ENCODE data around the gene MED27.

Gene MED27

DNA sequence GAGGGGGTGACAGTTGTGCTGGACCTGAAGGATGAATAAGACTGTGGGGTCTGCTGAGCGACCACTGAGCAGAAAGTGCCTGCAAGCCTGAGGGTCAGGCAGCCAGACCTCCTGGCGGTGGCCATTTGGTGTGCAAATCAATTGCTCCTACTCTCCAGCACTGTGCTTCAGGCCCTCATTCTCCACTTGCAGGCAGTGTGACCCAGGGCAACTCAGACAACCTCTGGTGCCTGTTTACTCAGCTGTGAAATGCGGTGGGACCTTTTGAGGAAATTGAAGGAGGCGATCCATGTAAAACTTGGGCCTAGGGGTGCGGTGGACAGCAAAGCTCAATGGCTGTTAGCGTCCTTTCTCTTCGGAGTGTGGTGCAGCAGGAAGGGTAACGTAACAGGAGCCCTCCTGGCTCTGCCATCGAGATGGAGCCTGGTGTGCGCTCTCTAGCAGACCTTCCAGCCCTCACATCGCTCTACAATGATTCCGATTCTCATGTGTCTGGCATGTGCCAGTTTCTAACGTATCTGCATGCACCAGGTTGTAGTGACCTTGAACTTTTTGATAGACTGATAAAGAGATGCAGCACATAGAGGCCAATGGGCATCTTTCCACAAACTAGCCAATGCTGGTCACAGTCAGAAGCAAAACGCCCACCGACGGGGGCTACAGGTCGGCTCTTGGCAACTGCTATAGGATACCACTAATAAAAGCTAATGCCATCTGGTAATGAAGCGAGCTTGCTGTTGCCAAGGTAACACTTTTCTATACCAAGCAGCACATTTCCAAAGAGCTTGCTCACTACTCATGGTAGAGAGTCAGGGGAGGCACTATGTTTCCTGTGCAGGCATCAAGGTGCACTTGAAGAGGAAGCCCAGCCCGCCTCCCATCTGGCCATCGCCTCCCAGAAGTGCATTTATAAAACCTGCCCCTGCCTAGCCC, 180.1 kb downstream of the MED27 start:
- TF ChIP-seq, protein P1, sequence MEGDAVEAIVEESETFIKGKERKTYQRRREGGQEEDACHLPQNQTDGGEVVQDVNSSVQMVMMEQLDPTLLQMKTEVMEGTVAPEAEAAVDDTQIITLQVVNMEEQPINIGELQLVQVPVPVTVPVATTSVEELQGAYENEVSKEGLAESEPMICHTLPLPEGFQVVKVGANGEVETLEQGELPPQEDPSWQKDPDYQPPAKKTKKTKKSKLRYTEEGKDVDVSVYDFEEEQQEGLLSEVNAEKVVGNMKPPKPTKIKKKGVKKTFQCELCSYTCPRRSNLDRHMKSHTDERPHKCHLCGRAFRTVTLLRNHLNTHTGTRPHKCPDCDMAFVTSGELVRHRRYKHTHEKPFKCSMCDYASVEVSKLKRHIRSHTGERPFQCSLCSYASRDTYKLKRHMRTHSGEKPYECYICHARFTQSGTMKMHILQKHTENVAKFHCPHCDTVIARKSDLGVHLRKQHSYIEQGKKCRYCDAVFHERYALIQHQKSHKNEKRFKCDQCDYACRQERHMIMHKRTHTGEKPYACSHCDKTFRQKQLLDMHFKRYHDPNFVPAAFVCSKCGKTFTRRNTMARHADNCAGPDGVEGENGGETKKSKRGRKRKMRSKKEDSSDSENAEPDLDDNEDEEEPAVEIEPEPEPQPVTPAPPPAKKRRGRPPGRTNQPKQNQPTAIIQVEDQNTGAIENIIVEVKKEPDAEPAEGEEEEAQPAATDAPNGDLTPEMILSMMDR (IDR thresholded peaks at IDR 0.05; ENCODE audit: low read depth, low read length), result no peak
- in situ Hi-C loops (cut with HindIII; ENCODE audit: low sequenced_read_pairs), result no loop called here
- DNase-seq (ENCODE audit: low read depth, low spot score), result no peak
- H3K4me3 ChIP-seq (ENCODE audit: low read depth, low read length), result no peak overlapping the region

DNA sequence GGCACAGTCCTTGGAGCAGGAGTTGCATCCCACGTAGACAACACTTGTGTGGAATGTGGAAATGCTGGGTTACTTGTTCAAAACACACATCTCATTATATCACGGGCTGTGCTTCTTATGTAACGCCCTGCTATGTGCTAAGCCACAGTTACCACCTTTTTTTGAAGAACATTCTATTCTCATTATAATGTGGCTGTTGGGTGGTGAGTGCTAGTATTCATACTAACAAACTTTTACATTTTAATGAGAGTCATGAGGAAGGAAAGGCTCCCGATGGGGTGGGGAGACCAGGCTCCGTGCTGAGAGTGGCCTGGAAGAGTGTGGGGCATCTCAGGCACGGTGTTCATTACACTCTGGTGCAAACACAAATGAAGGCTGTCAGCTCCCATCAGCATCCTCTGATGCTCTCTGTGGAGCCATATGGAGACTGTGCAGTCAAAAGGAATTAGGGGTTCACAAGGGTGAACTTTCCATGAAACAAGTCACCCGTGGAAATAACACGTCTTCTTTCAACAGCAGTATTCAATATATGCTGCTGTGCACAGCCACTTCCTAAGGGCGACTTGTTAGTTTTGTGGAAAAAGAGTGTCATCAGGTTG, 186.7 kb downstream of the MED27 start:
- TF ChIP-seq, protein P1 (IDR thresholded peaks at IDR 0.05; ENCODE audit: low read depth, low read length), result no peak
- in situ Hi-C loops (cut with HindIII; ENCODE audit: low sequenced_read_pairs), result no loop called here
- no peak overlapping the region for H3K4me3 ChIP-seq (ENCODE audit: low read depth, low read length)
- no peak for DNase-seq (ENCODE audit: low read depth, low spot score)

DNA sequence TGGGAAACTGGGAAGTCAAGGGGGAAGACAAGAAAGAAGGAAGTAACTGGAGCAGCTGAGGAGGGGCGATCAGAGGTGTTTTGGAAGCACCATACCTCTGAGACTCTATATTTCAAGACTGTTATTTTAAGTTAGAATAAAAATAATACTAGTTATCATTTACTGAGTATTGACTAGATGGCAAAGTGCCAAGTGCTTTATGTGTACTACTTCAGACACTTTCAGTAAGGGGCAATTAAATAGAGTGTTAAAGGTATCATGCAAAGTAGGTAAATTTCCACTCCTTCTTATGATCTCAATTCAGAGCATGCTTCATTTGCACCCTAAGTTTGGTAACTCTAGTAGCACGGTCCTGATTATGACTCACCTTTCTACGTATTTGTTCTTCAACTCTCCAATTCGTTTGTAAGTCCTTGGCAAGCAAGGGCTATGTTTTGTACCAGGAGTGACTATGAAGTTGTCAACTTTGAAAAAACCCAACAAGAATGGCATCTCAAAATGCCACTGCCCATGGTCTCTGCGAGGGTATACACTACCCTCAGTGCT, 187.4 kb downstream of the MED27 start:
- TF ChIP-seq, protein P1 (IDR thresholded peaks at IDR 0.05; ENCODE audit: low read depth, low read length), result no peak
- in situ Hi-C loops (cut with HindIII; ENCODE audit: low sequenced_read_pairs), result no loop called here

DNA sequence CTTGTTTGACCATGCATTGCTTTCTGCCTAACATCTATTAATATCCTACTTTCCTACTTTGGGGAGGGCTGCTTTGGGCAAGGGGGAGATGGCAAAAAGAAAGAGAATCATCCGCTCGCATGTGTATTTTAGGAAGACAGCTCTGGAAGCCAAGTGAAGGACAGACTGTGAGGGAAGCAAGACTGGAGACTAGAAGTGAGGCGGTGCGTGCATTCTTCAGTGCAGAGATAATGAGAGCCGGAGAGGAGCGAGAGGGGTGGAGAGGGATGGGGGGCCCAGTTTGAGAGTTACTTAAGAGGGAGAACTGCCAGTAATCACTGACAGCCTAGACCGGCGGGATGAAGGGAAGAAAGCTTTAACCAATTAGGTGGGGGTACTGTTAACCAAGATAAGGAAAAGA, 188.1 kb downstream of the MED27 start:
- no peak overlapping the region for H3K4me3 ChIP-seq (ENCODE audit: low read depth, low read length)
- in situ Hi-C loops (cut with HindIII; ENCODE audit: low sequenced_read_pairs), result no loop called here
- no peak for DNase-seq (ENCODE audit: low read depth, low spot score)
- TF ChIP-seq, protein P1 (IDR thresholded peaks at IDR 0.05; ENCODE audit: low read depth, low read length), result no peak

More for the DNA sequence above, 187.4 kb downstream of the MED27 start:
- peak; percentile 9 for DNase-seq (ENCODE audit: low read depth, low spot score)
- no peak overlapping the region for H3K4me3 ChIP-seq (ENCODE audit: low read depth, low read length)

DNA sequence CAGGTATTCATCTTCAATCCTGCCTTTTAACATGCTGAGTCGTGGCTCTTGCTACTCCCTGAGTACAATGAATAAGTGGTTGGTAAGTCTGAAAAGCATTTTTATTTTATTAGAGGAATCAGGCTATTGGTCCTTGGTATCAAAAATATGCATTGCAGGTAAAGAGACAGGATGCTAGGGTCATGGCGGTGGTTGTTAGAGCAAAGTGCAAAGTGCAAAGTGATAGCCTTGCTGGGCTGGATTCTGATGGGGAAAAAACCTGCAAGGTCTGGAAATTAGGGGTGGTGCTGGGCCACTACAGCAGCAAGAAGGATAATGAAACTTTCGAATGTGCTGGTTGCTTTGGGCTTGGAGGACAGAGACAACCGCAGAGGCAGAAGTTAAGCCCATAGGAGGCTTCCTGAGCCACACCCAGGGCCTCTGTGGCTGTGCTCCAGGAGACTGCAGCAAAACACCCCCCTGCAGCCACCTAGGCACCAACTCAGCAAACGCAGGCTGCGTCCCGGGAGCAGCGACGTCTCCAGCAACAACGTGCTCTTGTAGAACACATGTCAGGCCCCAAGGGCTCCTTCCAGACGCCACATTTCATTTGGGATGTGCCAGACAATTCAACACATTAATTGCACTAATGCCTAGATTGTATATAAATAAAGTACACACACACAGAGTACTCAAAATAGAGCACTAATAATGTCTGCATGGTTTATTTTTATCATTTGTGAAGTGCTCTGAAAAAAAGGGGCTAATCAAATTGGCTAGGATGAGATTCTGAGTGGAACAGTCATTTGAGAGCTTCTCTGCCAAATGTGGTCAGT, 190.0 kb downstream of the MED27 start:
- in situ Hi-C loops (cut with HindIII; ENCODE audit: low sequenced_read_pairs), result no loop called here
- TF ChIP-seq, protein P1 (IDR thresholded peaks at IDR 0.05; ENCODE audit: low read depth, low read length), result no peak
- H3K4me3 ChIP-seq (ENCODE audit: low read depth, low read length), result no peak overlapping the region
- DNase-seq (ENCODE audit: low read depth, low spot score), result no peak

DNA sequence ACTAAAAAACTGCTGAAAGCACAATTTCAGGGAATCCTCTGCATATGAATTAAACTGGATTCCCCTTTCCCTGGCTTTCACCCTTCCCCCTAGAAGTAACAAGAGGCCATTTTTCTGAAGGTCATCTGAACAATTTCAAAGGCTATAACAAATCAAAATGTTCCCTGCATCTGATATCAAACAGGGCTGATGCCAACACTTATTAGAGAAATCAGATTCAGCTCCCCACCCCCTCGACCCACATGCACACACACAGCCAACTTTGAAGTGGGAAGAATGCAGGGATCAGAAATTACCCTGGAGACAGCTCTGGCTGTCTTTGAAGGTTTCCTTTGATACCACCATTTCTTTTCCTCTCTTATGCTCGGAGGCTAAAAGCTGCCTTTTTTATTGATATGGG, 190.7 kb downstream of the MED27 start:
- DNase-seq (ENCODE audit: low read depth, low spot score), result no peak
- TF ChIP-seq, protein P1 (IDR thresholded peaks at IDR 0.05; ENCODE audit: low read depth, low read length), result no peak
- no peak overlapping the region for H3K4me3 ChIP-seq (ENCODE audit: low read depth, low read length)
- in situ Hi-C loops (cut with HindIII; ENCODE audit: low sequenced_read_pairs), result no loop called here
